SK-N-MC (cell line): Measurements from ENCODE around the gene AATK.

Source experiments
- EZH2 ChIP-seq: fragments of 200-600 bp; sonication (generic); IDR thresholded peaks from one replicate; pipeline ENCODE4 v1.6.1; 2017; ENCODE audit warnings: antibody characterized with exemption
- POLR2AphosphoS5 ChIP-seq: IDR thresholded peaks from 2 replicates; pipeline ENCODE4 v1.6.1; 2012; ENCODE audit warnings: mild to moderate bottlenecking, low read depth, low read length, borderline replicate concordance

- TF ChIP-seq EZH2 (no peak), POLR2AphosphoS5 (no peak)
Observed at GRCh38 chr17:81187120-81187519, 21.1 kb upstream of the AATK start.
